GM12878 (cell line): ENCODE measurements around the gene NPAS3. TPM values are rescaled to one million over a fixed set of nuclear protein-coding genes. Genes with fewer than 3 reads are reported as not detected.
A peak's percentile ranks its signal among the peaks of the same experiment; 100 is the strongest.

Experiments
- ATAC-seq: fragments of 200-7000 bp; cut with Tn5 transposase; 3 replicates; pipeline ENCODE4 v1.9.1; 2020; ENCODE audit warnings: mild to moderate bottlenecking, moderate library complexity
- BruUV-seq: library from RNA; stranded (reverse); fragments of 400-500 nt; replicated peaks from 2 replicates; lab custom pipeline; 2021; lab: Mats Ljungman, UMichigan
- CTCF ChIA-PET: fragments of 300-600 bp; sonication (Branson Sonifier 250); formaldehyde crosslinking; extraction: SDS; loops from one replicate; lab custom pipeline; 2021; ENCODE audit warnings: inconsistent platforms; lab: Yijun Ruan, JAX
- POLR2A ChIA-PET: fragments of 350-600 bp; formaldehyde crosslinking; extraction: SDS; loops from one replicate; lab custom pipeline; 2021; ENCODE audit warnings: inconsistent platforms; lab: Charles Lee
- RAD21 ChIA-PET: fragments of 300-600 bp; sonication (Branson Sonifier 250); formaldehyde crosslinking; loops from one replicate; lab custom pipeline; 2023; ENCODE audit warnings: antibody characterized with exemption; ENCODE audit not compliant: unreplicated experiment; lab: Charles Lee
- SMC1A ChIA-PET: fragments of 300-600 bp; sonication (Branson Sonifier 250); formaldehyde crosslinking; loops from one replicate; lab custom pipeline; 2023; ENCODE audit not compliant: unreplicated experiment, uncharacterized antibody; lab: Charles Lee
- DNase-seq: peaks from one replicate; pipeline ENCODE4 v3.0.0-alpha.2; 2011; ENCODE audit warnings: low read depth, low spot score
- FAIRE-seq: peaks from 3 replicates; lab custom pipeline; 2011; peaks lifted over from hg19 to GRCh38; lab: Jason Lieb, UNC
- H2AFZ ChIP-seq: 2 replicates; pipeline ENCODE4 v1.6.0; 2011; ENCODE audit warnings: low read depth, low read length, control low read depth; ENCODE audit not compliant: control insufficient read depth
- H3K27ac ChIP-seq: 2 replicates; pipeline ENCODE4 v1.5.1; 2011; ENCODE audit warnings: control low read depth; ENCODE audit not compliant: control insufficient read depth, insufficient read depth
- H3K27me3 ChIP-seq, 2 experiments: replicated peaks in 1 of 2; 2 replicates each; pipeline versions ENCODE4 v1.6.0 to v1.6.1; 2011; ENCODE audit warnings: low read length in 1 of 2; ENCODE audit not compliant: control insufficient read depth in 2 of 2, insufficient read depth in 2 of 2
- H3K36me3 ChIP-seq, 2 experiments: 2 replicates each; pipeline ENCODE4 v1.5.1; 2011; ENCODE audit warnings: low read length in 1 of 2; ENCODE audit not compliant: control insufficient read depth in 2 of 2, insufficient read depth in 2 of 2
- H3K4me1 ChIP-seq: 2 replicates; pipeline ENCODE4 v1.6.1; 2011; ENCODE audit warnings: mild to moderate bottlenecking, low read length, moderate library complexity, mixed read lengths; ENCODE audit not compliant: control insufficient read depth, insufficient read depth
- H3K4me2 ChIP-seq: 2 replicates; pipeline ENCODE4 v1.6.0; 2011; ENCODE audit warnings: control low read depth; ENCODE audit not compliant: control insufficient read depth, insufficient read depth
- H3K4me3 ChIP-seq: fragments of 200-600 bp; sonication (generic); 2 replicates; pipeline ENCODE4 v1.5.1; 2016
- H3K79me2 ChIP-seq: 2 replicates; pipeline ENCODE4 v1.6.0; 2011; ENCODE audit warnings: low read length; ENCODE audit not compliant: control insufficient read depth, insufficient read depth
- H3K9ac ChIP-seq: 2 replicates; pipeline ENCODE4 v1.8.0; 2011; ENCODE audit warnings: low read length, control low read depth, mixed read lengths; ENCODE audit not compliant: control insufficient read depth, insufficient read depth
- H3K9me3 ChIP-seq: replicated peaks from 3 replicates; pipeline ENCODE4 v1.5.1; 2011; ENCODE audit warnings: mild to moderate bottlenecking, low read length; ENCODE audit not compliant: control insufficient read depth, insufficient read depth
- H4K20me1 ChIP-seq: 2 replicates; pipeline ENCODE4 v1.6.0; 2011; ENCODE audit not compliant: control insufficient read depth, insufficient read depth
- EGR1 ChIP-seq, 2 experiments: IDR thresholded peaks; 1 replicate in 1 of 2; 2 replicates in 1 of 2; pipeline ENCODE4 v1.6.1; 2011 to 2012; ENCODE audit warnings: low read depth in 2 of 2, low read length in 2 of 2, borderline replicate concordance in 1 of 2, mild to moderate bottlenecking in 1 of 2, moderate library complexity in 1 of 2
- FOXK2 ChIP-seq: fragments of 450-650 bp; IDR thresholded peaks from 2 replicates; pipeline ENCODE4 v1.6.1; 2017; ENCODE audit warnings: mild to moderate bottlenecking, moderate library complexity
- STAT1 ChIP-seq: fragments of 450-650 bp; conservative IDR thresholded peaks from 2 replicates; pipeline ENCODE4 v1.6.1; 2014; ENCODE audit warnings: antibody characterized with exemption, mild to moderate bottlenecking
- ZNF687 ChIP-seq: fragments of 450-650 bp; IDR thresholded peaks from 2 replicates; pipeline ENCODE4 v1.6.1; 2017; ENCODE audit warnings: mild to moderate bottlenecking, moderate library complexity
- WGBS: methylation state at CpG from one replicate; pipeline ENCODE4 v1.1.6; 2016; ENCODE audit warnings: low lambda C conversion rate; ENCODE audit not compliant: insufficient replicate concordance, insufficient coverage; ENCODE audit errors: missing lambda C conversion rate; 5-methylcytosine and 5-hydroxymethylcytosine counted together
- in situ Hi-C: fragments of 300-500 bp; cut with MboI; formaldehyde crosslinking; loops from 9 replicates; pipeline ENCODE4 v1.14.3; 2018; ENCODE audit warnings: mixed read lengths
- intact Hi-C: fragments of 100-400 bp; cut with micrococcal nuclease; formaldehyde crosslinking; loops from one replicate; pipeline ENCODE4 v1.14.2; 2022; ENCODE audit not compliant: unreplicated experiment
- polyA plus RNA-seq, 11 experiments: library from polyadenylated mRNA; depleted of rRNA in 4 of 11; unstranded in 6 of 11; stranded (reverse) in 5 of 11; fragments of >200 nt; fragmentation: Nextera tagmentation in 4 of 11; fragmentation: Illumina TruSeq in 1 of 11; extraction: Ambion mirVana in 4 of 11; extraction: Trizol in 1 of 11; gene quantifications; 1 replicate in 1 of 11; 2 replicates in 10 of 11; pipeline versions ENCODE4 v1.2.1 to v1.2.3, GENCODE V29; 2011 to 2016; ENCODE audit warnings: inconsistent platforms in 2 of 11, missing spikeins in 2 of 11, low read depth in 1 of 11
- total RNA-seq, 4 experiments: library from RNA; depleted of rRNA in 3 of 4; stranded (reverse); fragments of >200 nt in 3 of 4; fragmentation: Illumina TruSeq in 1 of 4; extraction: Trizol in 1 of 4; gene quantifications; 2 replicates each; pipeline versions ENCODE4 v1.2.1 to v1.2.3, GENCODE V29; 2013 to 2021
- TF ChIP-seq, protein P1 (sequence below): fragments of 450-650 bp; IDR thresholded peaks from 2 replicates; pipeline ENCODE4 v1.6.1; 2017; ENCODE audit warnings: mild to moderate bottlenecking, moderate library complexity

NPAS3 gene
- total and polyA plus RNA-seq, 10 of the 15 experiments (the other 5 are each of a cell fraction or from before 2014, with no cell fraction given), result under 0.01 to 2.7 (median 0.03) TPM; not detected in 6

- no peaks in the 10 kb centered on the region for H4K20me1 ChIP-seq
- DNase-seq (no peak), ATAC-seq (no peak), FAIRE-seq (no peak)
- CTCF ChIA-PET, result interaction anchor here (1.4 to 1.7 kb wide), 2 partner anchors 13 to 71 kb away, joined by 4 to 6 read pairs; no protein-coding TSS in a partner anchor
- no peaks in the 10 kb centered on the region for H3K4me1 ChIP-seq
- no TSS peak for BruUV-seq
- H3K9ac ChIP-seq, result no peak overlapping the region
- POLR2A ChIA-PET, result interaction anchor here (0.6 to 1.6 kb wide), 2 partner anchors 33 to 267 kb away, joined by 4 to 6 read pairs; no protein-coding TSS in a partner anchor
- SMC1A ChIA-PET, result interaction anchor here (0.7 to 5.6 kb wide), 9 partner anchors 8 to 84 kb away, joined by 3 to 23 read pairs (median 4); no protein-coding TSS in a partner anchor
- TF ChIP-seq STAT1 (no peak), FOXK2 (0 out of 2 replicates have a peak, but pooled peaks have one; percentile 15)
- no peaks in the 10 kb centered on the region; a peak in 1 of 4 replicates for H3K27me3 ChIP-seq
- no peak overlapping the region for H3K27ac ChIP-seq
- H3K36me3 ChIP-seq, result no peaks in the 10 kb centered on the region
- intact Hi-C loops, result no loop called here
- H3K4me2 ChIP-seq, result no peak overlapping the region
- no peak overlapping the region for H3K4me3 ChIP-seq
- RAD21 ChIA-PET, result interaction anchor here (1.6 kb wide), 1 partner anchor 44 kb away, joined by 9 read pairs; no protein-coding TSS in a partner anchor
- in situ Hi-C loops, result no loop called here
- H2AFZ ChIP-seq, result no peak overlapping the region
- no peaks in the 10 kb centered on the region for H3K9me3 ChIP-seq
- 37% methylated on average over 4 of the region's 4 CpGs for WGBS
- no peaks in the 10 kb centered on the region for H3K79me2 ChIP-seq
These were observed 781.7 kb downstream of the NPAS3 start for GRCh38 chr14:33720284-33720787.

GRCh38 chr14:33726685-33727084 lies 788.0 kb downstream of the NPAS3 start:
- no peak for ATAC-seq
- Histone ChIP-seq H3K9me3 (no peaks in the 10 kb centered on the region), H3K4me1 (no peaks in the 10 kb centered on the region), H3K4me3 (no peak overlapping the region), H3K36me3 (no peaks in the 10 kb centered on the region), H3K9ac (no peak overlapping the region), H3K79me2 (no peaks in the 10 kb centered on the region), H3K27ac (no peak overlapping the region), H2AFZ (no peak overlapping the region), H3K4me2 (no peak overlapping the region), H3K27me3 (no peaks in the 10 kb centered on the region; a peak in 1 of 4 replicates), H4K20me1 (no peaks in the 10 kb centered on the region)
- DNase-seq, result no peak
- ChIA-PET SMC1A (interaction anchor here (0.7 to 3.2 kb wide), 29 partner anchors 9 to 251 kb away, joined by 3 to 18 read pairs (median 4); no protein-coding TSS in a partner anchor), POLR2A (interaction anchor here (1.0 to 1.6 kb wide), 6 partner anchors 18 to 51 kb away, joined by 3 to 5 read pairs (median 4); no protein-coding TSS in a partner anchor), CTCF (interaction anchor here (0.6 to 3.6 kb wide), 15 partner anchors 27 to 605 kb away, joined by 3 to 18 read pairs (median 3); no protein-coding TSS in a partner anchor), RAD21 (interaction anchor here (0.9 to 4.5 kb wide), 14 partner anchors 10 to 216 kb away, joined by 3 to 29 read pairs (median 4); no protein-coding TSS in a partner anchor)
- in situ Hi-C loops (no loop called here), intact Hi-C loops (no loop called here)
- no peak for FAIRE-seq
- WGBS, result 17% methylated on average over 5 of the region's 5 CpGs
- BruUV-seq, result no TSS peak
- TF ChIP-seq ZNF687, result 0 out of 2 replicates have a peak, but pooled peaks have one; percentile 53
- TF ChIP-seq EGR1 (IDR thresholded peaks at IDR 0.05; ENCODE audit: borderline replicate concordance in 1 of 2, low read depth in 2 of 2, low read length in 2 of 2), result no peak
- TF ChIP-seq, protein P1, sequence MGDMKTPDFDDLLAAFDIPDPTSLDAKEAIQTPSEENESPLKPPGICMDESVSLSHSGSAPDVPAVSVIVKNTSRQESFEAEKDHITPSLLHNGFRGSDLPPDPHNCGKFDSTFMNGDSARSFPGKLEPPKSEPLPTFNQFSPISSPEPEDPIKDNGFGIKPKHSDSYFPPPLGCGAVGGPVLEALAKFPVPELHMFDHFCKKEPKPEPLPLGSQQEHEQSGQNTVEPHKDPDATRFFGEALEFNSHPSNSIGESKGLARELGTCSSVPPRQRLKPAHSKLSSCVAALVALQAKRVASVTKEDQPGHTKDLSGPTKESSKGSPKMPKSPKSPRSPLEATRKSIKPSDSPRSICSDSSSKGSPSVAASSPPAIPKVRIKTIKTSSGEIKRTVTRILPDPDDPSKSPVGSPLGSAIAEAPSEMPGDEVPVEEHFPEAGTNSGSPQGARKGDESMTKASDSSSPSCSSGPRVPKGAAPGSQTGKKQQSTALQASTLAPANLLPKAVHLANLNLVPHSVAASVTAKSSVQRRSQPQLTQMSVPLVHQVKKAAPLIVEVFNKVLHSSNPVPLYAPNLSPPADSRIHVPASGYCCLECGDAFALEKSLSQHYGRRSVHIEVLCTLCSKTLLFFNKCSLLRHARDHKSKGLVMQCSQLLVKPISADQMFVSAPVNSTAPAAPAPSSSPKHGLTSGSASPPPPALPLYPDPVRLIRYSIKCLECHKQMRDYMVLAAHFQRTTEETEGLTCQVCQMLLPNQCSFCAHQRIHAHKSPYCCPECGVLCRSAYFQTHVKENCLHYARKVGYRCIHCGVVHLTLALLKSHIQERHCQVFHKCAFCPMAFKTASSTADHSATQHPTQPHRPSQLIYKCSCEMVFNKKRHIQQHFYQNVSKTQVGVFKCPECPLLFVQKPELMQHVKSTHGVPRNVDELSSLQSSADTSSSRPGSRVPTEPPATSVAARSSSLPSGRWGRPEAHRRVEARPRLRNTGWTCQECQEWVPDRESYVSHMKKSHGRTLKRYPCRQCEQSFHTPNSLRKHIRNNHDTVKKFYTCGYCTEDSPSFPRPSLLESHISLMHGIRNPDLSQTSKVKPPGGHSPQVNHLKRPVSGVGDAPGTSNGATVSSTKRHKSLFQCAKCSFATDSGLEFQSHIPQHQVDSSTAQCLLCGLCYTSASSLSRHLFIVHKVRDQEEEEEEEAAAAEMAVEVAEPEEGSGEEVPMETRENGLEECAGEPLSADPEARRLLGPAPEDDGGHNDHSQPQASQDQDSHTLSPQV, result 0 out of 2 replicates have a peak, but pooled peaks have one; percentile 19
